Measurements from ENCODE around the gene ADGRB3. TPM values are rescaled to one million over a fixed set of nuclear protein-coding genes. Genes with fewer than 3 reads are reported as not detected.
"Not testable (repeated sequence)": the region's sequence is repeated elsewhere in the genome, so short reads cannot be mapped to it uniquely, and the experiment has no call there.

ADGRB3 gene
- polyA plus RNA-seq, 1 donor = 5.9 TPM

GRCh38 chr6:69339163-69339550 is 704.1 kb downstream of the ADGRB3 start:
- no peak for DNase-seq

DNA sequence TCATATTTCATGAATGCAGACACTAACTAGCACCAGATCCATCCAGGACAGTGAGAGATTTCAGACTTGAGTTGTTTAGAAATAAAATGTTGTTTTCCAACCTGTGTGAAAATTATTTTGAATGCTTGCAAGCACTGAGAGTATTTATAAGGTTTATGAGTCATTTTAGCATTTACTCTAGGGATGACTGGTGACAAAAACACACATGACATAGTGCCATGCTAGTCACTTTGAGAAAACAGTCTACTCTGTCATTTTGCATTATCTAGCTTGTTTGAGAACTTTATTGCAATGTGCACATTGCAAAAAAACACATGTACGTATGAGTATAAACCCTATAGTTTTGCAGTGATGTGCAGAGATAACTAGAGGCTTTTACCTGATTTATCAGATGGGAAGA is 705.1 kb downstream of the ADGRB3 start:
- no peak for DNase-seq

- no peak for DNase-seq
Measured at GRCh38 chr6:69343851-69344250, 708.8 kb downstream of the ADGRB3 start.

GRCh38 chr6:69349771-69350170 is 714.7 kb downstream of the ADGRB3 start:
- DNase-seq = no peak

DNA sequence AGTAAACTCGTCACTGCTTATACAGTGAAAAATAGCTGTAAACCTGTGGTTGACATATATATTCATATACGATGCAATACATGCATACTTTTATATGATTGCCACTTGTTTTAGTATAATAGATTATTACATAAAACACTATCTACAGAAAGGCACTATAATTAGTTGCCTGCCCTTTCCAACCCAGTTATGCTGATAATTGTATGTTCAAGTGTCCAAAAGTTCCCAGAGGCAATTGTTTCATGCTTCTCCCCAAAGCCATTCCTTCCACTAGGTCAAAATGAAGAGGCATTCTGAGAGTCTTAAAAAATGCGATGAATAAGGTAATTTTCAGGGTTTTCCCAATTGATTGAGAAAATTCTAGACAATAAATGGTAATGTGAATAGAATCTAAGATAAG is 727.1 kb downstream of the ADGRB3 start:
- no peak for DNase-seq

DNA sequence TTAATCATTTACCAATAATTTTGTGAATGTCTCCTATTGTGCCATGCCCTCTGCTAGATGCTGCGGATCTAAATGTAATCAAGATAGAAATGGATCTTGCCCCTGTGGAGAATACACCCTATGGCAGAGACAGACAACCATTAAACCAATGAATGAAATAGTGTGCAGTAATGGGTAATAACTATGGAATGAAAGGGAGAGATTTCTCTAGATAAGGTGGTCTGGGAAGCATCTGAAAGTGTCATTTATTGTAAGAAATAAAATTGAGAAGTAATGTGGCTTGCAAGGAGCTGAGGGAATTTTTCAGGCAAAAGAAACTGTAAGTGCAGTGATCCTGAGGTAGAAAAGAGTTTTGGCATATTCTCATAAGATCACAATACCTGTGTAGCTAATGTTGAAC is 731.7 kb downstream of the ADGRB3 start:
- no peak for DNase-seq

DNA sequence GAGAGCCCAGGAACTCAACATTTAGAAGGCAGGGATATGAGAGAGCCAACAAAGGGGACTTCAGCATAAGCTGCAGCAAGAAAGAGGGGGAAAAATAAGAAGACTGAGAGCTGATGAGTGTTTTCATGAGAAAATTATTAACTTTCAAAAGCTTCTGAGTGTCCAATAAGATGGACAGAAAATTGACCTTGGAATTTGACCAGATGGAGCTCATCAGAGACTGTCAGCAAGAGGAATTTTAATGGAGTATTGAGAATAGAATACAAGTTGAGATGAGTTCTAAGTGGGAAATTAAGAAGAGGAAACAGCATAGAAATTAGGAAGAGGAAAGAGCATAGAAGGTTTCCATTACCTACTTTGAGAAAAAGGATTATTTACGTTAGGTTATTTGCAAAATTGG is 733.5 kb downstream of the ADGRB3 start:
- DNase-seq = no peak

GRCh38 chr6:69370763-69371162 is 735.7 kb downstream of the ADGRB3 start:
- no peak for DNase-seq

DNA sequence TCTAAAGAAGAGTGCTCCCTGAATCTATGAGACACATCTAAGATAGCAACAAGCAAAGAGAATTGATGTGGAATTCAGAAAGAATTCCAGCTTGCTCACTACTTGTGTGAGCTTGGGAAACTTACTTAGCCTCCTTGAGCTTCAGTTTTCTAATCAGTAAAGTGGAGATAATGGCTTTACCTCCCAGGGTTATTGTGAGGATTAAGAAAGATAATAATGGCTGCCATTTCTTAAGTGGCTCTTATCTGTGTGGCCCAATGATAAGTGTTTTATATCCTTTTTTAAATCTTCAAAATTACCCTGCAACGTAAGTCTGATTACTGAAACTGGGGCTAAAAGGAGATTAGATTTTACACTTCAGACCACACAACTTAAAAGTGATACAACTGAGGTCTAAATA is 743.2 kb downstream of the ADGRB3 start:
- DNase-seq = no peak

DNA sequence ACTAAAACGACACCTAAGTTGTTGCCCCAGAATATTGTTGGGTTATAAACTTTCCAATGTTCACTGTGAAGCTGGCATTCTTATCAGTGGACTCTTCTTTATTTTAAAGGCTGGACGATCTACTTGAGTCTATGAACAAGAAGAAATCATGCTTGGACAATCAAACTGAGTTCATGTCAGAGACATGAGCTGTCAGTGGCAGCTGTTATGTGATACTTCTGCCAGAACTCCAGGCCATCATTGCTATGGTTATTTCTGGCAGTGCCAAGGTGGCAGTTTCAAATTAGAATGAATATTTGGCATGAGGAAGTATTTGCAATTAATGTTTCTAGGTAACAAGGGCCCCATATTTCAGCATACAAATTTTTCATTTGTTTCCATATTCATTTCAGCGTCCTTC is 744.4 kb downstream of the ADGRB3 start:
- no peak for DNase-seq

DNA sequence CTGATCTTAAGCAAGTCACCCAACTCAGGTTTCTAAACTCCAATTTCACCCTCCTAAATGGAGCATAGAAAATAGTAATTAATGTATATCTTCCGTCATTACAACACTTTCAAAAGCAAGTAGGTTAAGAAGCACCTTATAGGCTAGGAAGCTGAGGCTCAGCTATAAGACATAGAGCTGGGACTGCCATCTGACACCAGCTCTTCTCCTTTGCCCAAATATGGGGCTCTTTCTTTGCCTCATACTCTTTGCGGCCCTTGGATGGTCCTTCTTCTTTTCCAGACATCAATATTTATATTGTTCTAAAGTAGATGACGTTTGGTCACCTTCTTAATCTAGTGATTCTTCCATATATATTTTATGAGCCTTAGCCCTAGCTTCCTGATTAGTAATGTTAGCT is 748.5 kb downstream of the ADGRB3 start:
- DNase-seq = no peak

DNA sequence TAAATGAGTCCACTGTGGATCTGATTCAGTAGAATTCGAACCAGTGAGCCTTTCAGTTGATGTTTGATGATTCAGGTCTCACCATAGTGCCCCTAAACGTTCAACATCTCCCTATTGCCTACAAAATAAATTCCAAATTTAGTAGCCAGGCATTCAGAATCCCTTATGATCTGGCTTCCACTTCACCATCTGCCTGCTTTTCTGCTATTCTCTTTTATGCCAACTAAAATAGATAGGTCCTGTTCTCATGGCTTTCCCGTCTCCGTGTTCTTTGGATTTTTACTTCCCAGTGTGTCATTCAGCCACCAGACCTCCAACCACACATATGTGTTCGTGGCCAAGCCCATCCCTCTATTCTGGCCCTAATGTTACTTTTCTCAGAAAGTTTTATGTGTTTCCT is 751.3 kb downstream of the ADGRB3 start:
- DNase-seq = no peak

DNA sequence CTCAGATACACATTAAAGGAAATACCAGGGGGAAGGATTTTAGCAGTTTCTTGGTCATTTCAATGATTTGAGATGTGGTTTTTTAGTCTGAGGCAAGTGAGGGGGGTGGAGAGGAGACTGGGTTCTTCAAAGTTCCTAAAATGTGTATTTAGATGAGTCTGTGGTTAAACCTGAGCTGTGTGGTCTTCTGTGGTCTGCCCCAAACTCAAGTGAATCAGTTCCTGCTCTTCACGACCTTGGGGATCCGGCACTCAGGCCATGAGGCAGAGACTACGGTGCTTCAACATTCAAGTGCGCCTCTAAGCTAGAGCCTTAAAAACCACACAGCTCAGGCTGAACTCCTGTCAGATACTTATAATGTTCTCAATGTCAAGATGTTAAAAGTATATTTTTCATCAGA is 755.0 kb downstream of the ADGRB3 start:
- no peak for DNase-seq

DNA sequence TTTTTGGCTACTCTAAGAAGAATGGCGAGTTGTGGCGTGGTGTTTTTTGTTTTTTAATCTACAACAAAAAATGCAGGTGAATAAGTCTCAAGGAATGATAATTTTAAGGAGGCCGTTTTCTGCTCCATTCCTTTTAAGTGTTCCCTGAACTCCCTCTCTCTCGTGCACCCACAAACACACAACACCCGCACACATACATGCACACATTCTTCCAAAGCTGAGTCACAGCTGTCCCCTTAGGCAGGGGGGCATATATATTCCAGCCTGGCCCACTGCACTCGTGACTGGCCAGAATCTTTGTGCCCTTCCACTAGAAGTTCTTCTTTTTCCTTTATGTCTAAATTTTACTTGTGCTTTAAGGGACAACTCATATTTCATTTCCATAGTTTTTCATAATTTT is 756.0 kb downstream of the ADGRB3 start:
- no peak for DNase-seq

DNA sequence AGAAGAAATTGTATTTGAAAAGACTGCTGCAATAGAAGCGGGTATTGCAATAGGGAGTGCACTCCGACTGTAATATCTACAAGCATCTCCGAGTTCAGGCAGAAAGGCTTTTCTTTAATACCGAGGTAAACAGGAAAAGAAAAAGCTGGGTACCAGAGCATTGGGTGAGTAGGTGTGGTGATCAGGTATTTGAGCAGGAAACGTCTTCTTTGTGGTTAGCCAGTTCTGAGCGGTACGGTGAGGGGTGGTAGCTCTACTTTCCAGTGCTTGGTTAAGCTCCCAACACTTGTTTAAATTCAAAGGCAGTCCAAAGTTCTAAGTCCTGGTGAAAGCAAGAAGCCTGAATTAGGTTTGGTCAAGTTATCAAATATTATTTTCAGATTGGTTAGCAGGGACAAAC is 757.7 kb downstream of the ADGRB3 start:
- no peak for DNase-seq

- DNase-seq = no peak
Measured at GRCh38 chr6:69398311-69398710, 763.2 kb downstream of the ADGRB3 start.

DNA sequence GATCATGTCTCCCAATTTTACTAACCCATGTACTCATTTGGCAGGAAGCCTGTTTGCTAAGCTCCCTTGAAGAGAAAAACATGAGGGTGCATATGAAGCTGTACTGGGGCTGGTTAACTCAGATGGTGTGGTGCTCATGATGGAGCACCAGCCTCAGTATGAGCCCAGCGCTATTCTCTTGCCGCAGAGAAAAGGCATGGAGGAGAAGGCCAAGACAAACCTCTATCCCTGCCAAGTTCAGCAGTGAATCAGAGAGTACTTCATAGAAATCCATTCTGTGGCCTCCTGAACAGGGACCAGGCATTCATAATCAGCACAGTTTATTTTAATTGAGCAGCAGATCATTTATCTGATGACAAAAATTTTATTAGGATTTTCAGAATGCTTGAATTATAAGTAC is 763.6 kb downstream of the ADGRB3 start:
- DNase-seq = no peak

- DNase-seq = no peak
Measured at GRCh38 chr6:69408886-69409285, 773.8 kb downstream of the ADGRB3 start.

GRCh38 chr6:69416776-69417175 is 781.7 kb downstream of the ADGRB3 start:
- no peak for DNase-seq

GRCh38 chr6:69421269-69421668 is 786.2 kb downstream of the ADGRB3 start:
- DNase-seq = no peak

GRCh38 chr6:69422020-69422419 is 786.9 kb downstream of the ADGRB3 start:
- no peak for DNase-seq

DNA sequence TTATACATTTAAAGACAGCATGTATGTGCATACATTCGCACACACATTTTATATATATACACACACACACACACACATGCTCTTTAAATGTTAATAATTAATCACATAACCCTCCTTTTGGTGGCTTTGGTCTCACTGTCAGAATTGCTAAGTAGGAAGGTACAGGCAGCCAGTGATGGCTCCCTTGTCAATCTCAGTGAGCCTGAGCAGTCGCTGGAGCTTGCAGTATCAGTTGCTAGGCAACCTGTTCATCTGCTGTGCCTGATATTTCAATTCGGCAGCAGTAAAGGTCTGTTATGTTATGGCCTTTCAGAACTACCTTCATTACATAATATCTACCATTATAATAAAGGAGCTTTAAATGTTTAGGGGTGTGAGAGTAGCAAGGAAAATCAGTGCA is 787.4 kb downstream of the ADGRB3 start:
- no peak for DNase-seq

DNA sequence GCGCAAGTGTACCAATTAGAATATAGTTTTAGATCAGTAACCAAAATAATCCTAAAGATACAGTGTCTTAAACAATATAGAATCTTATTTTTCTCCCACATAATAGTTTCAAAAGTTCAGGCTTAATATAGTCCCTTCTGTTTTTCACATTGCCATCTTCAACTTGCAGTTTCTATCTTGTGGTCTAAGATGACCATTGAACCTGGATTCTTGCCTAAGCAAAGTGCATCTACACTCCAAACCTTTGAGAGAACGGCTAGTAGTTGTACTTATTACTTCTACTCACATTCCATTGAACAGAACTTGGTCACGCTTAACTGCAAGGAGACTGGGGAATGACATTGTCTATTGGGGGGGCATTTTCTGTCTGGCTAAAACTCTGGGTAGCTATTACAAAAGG is 788.7 kb downstream of the ADGRB3 start:
- no peak for DNase-seq

- DNase-seq = no peak
Measured at GRCh38 chr6:69424581-69424980, 789.5 kb downstream of the ADGRB3 start.

- no peak for DNase-seq
Measured at GRCh38 chr6:69427882-69428281, 792.8 kb downstream of the ADGRB3 start.

GRCh38 chr6:69432168-69432567 is 797.1 kb downstream of the ADGRB3 start:
- not testable (repeated sequence) for DNase-seq
